ES-I3 (cell line): Measurements from ENCODE around the gene ADGRG7.

Experiments
- H3K36me3 ChIP-seq: 2 replicates; pipeline ENCODE4 v1.6.1; 2013; ENCODE audit warnings: mild to moderate bottlenecking, low read length, control low read depth, moderate library complexity; ENCODE audit not compliant: insufficient read depth
- H3K4me1 ChIP-seq: 2 replicates; pipeline ENCODE4 v1.6.1; 2013; ENCODE audit warnings: mild to moderate bottlenecking, control low read depth, low read length; ENCODE audit not compliant: insufficient read depth
- H3K9ac ChIP-seq: 2 replicates; pipeline ENCODE4 v1.6.1; 2013; ENCODE audit warnings: low read depth, mild to moderate bottlenecking, low read length, moderate library complexity
- H3K9me3 ChIP-seq: 2 replicates; pipeline ENCODE4 v1.6.1; 2013; ENCODE audit warnings: mild to moderate bottlenecking, low read length, moderate library complexity; ENCODE audit not compliant: control insufficient read depth, insufficient read depth

ADGRG7 gene

DNA sequence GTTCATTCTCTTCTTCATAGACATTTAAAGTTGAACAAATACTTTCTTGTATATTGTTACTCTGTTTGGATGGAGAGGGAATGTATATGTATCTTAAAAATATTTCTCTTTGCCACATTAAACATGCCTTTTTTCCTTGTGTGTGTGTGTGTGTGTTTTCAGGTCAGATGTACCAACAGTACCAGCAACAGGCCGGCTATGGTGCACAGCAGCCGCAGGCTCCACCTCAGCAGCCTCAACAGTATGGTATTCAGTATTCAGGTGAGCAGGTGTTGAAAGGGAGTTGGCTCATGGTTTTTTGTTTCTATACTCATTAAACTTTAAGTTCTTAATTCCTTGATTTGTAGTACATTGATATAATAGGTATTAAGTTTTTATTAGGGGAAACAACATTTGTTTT lies 135.3 kb downstream of the ADGRG7 start:
- Histone ChIP-seq H3K36me3 (peaks cover 3% of the 10 kb centered on the region), H3K9ac (no peak overlapping the region), H3K9me3 (no peaks in the 10 kb centered on the region), H3K4me1 (no peaks in the 10 kb centered on the region)
